ENCODE results near the gene DISC1. TPM values are rescaled to one million over a fixed set of nuclear protein-coding genes. Genes with fewer than 3 reads are reported as not detected.

Gene DISC1
- total RNA-seq, 1 experiment from 2014 or later = 1.8 TPM

DNA sequence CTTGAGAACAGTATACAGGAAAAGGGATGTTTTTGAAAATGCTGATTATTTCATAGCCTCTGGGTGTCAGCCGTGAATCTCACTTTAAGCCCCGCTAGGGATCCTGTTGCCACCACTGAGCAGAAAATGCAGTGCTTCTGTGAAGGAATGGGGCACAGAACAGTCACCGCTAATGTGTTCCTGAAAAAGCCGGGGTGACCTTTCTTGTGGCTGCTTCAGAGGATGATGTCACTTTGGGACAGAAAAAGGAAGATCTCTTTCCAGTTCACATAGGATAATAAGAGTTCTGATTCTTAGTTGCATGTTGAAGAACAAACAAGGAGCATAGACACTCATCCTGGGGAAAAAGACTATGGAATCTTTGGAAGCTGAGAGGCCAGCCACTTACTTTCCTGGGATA lies 349.6 kb downstream of the DISC1 start:
- intact Hi-C loops (cut with micrococcal nuclease) = no loop called here
- ChIA-PET POLR2A (no interaction called here), CTCF (no interaction called here), RAD21 (ENCODE audit: low non-redundant PET in 1 of 2, low total read pairs in 2 of 2, uncharacterized antibody in 2 of 2, unreplicated experiment in 2 of 2) (no interaction called here)
- no peak overlapping the region for H3K27ac ChIP-seq (ENCODE audit: low read depth, low read length)
- DNase-seq (ENCODE audit: low read depth, low spot score) = no peak
- no peaks in the 10 kb centered on the region for H3K36me3 ChIP-seq (ENCODE audit: control insufficient read depth in 1 of 2, insufficient read depth in 2 of 2, low read length in 2 of 2)
- H4K20me1 ChIP-seq (ENCODE audit: insufficient read depth) = no peaks in the 10 kb centered on the region
- no peaks in the 10 kb centered on the region for H3K9me2 ChIP-seq (ENCODE audit: insufficient read depth)
- H3K4me2 ChIP-seq (ENCODE audit: low read length) = no peak overlapping the region
- no peak for ATAC-seq
- no peak for TF ChIP-seq EZH2phosphoT487 (IDR thresholded peaks at IDR 0.05; ENCODE audit: borderline replicate concordance)
- no peak for TF ChIP-seq SRF (IDR thresholded peaks at IDR 0.05; ENCODE audit: low read depth)
- no peak for TF ChIP-seq ZNF274 (IDR thresholded peaks at IDR 0.05; ENCODE audit: low read depth, low read length)
- TF ChIP-seq, protein P1, sequence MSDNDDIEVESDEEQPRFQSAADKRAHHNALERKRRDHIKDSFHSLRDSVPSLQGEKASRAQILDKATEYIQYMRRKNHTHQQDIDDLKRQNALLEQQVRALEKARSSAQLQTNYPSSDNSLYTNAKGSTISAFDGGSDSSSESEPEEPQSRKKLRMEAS (IDR thresholded peaks at IDR 0.05) = no peak
- no peak for TF ChIP-seq EZH2 (IDR thresholded peaks at IDR 0.05)
- TF ChIP-seq SP1 (IDR thresholded peaks at IDR 0.05; ENCODE audit: low read depth) = no peak
- TF ChIP-seq, protein P2, sequence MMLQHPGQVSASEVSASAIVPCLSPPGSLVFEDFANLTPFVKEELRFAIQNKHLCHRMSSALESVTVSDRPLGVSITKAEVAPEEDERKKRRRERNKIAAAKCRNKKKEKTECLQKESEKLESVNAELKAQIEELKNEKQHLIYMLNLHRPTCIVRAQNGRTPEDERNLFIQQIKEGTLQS (IDR thresholded peaks at IDR 0.05) = no peak
- no peak for TF ChIP-seq CEBPB (IDR thresholded peaks at IDR 0.05; ENCODE audit: low read depth)
- no peak for TF ChIP-seq SIN3A (IDR thresholded peaks at IDR 0.05; ENCODE audit: low read depth)
- no peak overlapping the region for H3K9ac ChIP-seq (ENCODE audit: low read length)
- no peak overlapping the region for H2AFZ ChIP-seq (ENCODE audit: low read depth, low read length, poor library complexity, severe bottlenecking)
- no peak overlapping the region for H3K4me3 ChIP-seq (replicated peaks in 1 of 2; ENCODE audit: low read depth in 1 of 2, low read length in 2 of 2)
- no peaks in the 10 kb centered on the region for H3K79me2 ChIP-seq (ENCODE audit: insufficient read depth, low read length)
- H3K9me3 ChIP-seq (ENCODE audit: control insufficient read depth in 1 of 2, insufficient read depth in 1 of 2, low read depth in 1 of 2, low read length in 2 of 2) = no peaks in the 10 kb centered on the region
- H3K4me1 ChIP-seq (ENCODE audit: control insufficient read depth in 1 of 2, insufficient read depth in 2 of 2, low read length in 2 of 2) = no peaks in the 10 kb centered on the region
- no peaks in the 10 kb centered on the region for H3K27me3 ChIP-seq (ENCODE audit: insufficient read depth, low read length)
- BruUV-seq (replicated peaks) = no TSS peak

DNA sequence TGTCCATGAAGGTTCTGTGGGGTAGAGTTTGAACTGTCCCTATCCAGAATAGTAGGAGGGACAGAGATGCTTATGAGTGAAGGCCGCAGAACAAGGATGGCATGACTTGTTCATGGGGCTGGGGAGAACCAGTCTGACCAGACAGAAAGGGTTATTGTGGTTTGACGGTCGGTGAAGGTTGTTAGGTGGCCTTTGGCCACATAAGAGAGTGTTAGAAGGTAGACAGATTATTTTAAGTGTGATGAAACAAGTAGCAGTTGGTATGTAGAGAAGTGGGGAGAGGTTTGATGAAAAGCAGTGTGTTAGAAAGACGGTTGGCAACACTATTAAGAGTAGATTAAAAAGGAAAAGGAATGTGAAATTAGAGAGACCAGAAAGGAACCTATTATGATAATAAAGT lies 355.1 kb downstream of the DISC1 start:
- DNase-seq (ENCODE audit: low read depth, low spot score) = no peak
- Histone ChIP-seq H3K27me3 (ENCODE audit: insufficient read depth, low read length) (no peaks in the 10 kb centered on the region), H2AFZ (ENCODE audit: low read depth, low read length, poor library complexity, severe bottlenecking) (no peak overlapping the region), H3K9me2 (ENCODE audit: insufficient read depth) (no peaks in the 10 kb centered on the region), H3K4me1 (ENCODE audit: control insufficient read depth in 1 of 2, insufficient read depth in 2 of 2, low read length in 2 of 2) (peaks cover 0 to 6% of the 10 kb centered on the region in 2 experiments; a peak in 2 of 4 replicates), H3K9me3 (ENCODE audit: control insufficient read depth in 1 of 2, insufficient read depth in 1 of 2, low read depth in 1 of 2, low read length in 2 of 2) (no peaks in the 10 kb centered on the region), H3K36me3 (ENCODE audit: control insufficient read depth in 1 of 2, insufficient read depth in 2 of 2, low read length in 2 of 2) (no peaks in the 10 kb centered on the region), H3K27ac (ENCODE audit: low read depth, low read length) (no peak overlapping the region), H3K79me2 (ENCODE audit: insufficient read depth, low read length) (no peaks in the 10 kb centered on the region), H3K4me2 (ENCODE audit: low read length) (no peak overlapping the region), H3K9ac (ENCODE audit: low read length) (no peak overlapping the region), H3K4me3 (replicated peaks in 1 of 2; ENCODE audit: low read depth in 1 of 2, low read length in 2 of 2) (no peak overlapping the region), H4K20me1 (ENCODE audit: insufficient read depth) (no peaks in the 10 kb centered on the region)
- TF ChIP-seq JUND (IDR thresholded peaks at IDR 0.05) = no peak
- TF ChIP-seq TCF7L2 (IDR thresholded peaks at IDR 0.05; ENCODE audit: borderline replicate concordance, extremely low read depth, insufficient read depth, insufficient read length) = no peak
- no peak for TF ChIP-seq ZFX (IDR thresholded peaks at IDR 0.05)
- TF ChIP-seq, protein P3, sequence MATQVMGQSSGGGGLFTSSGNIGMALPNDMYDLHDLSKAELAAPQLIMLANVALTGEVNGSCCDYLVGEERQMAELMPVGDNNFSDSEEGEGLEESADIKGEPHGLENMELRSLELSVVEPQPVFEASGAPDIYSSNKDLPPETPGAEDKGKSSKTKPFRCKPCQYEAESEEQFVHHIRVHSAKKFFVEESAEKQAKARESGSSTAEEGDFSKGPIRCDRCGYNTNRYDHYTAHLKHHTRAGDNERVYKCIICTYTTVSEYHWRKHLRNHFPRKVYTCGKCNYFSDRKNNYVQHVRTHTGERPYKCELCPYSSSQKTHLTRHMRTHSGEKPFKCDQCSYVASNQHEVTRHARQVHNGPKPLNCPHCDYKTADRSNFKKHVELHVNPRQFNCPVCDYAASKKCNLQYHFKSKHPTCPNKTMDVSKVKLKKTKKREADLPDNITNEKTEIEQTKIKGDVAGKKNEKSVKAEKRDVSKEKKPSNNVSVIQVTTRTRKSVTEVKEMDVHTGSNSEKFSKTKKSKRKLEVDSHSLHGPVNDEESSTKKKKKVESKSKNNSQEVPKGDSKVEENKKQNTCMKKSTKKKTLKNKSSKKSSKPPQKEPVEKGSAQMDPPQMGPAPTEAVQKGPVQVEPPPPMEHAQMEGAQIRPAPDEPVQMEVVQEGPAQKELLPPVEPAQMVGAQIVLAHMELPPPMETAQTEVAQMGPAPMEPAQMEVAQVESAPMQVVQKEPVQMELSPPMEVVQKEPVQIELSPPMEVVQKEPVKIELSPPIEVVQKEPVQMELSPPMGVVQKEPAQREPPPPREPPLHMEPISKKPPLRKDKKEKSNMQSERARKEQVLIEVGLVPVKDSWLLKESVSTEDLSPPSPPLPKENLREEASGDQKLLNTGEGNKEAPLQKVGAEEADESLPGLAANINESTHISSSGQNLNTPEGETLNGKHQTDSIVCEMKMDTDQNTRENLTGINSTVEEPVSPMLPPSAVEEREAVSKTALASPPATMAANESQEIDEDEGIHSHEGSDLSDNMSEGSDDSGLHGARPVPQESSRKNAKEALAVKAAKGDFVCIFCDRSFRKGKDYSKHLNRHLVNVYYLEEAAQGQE (IDR thresholded peaks at IDR 0.05; ENCODE audit: low read depth) = no peak
- TF ChIP-seq EGR1 (IDR thresholded peaks at IDR 0.05; ENCODE audit: low read depth) = no peak
- no peak for TF ChIP-seq ELF1 (IDR thresholded peaks at IDR 0.05; ENCODE audit: borderline replicate concordance, low read depth)
- no peak for TF ChIP-seq POLR2AphosphoS5 (IDR thresholded peaks at IDR 0.05; ENCODE audit: low read depth, low read length)
- TF ChIP-seq, protein P4, sequence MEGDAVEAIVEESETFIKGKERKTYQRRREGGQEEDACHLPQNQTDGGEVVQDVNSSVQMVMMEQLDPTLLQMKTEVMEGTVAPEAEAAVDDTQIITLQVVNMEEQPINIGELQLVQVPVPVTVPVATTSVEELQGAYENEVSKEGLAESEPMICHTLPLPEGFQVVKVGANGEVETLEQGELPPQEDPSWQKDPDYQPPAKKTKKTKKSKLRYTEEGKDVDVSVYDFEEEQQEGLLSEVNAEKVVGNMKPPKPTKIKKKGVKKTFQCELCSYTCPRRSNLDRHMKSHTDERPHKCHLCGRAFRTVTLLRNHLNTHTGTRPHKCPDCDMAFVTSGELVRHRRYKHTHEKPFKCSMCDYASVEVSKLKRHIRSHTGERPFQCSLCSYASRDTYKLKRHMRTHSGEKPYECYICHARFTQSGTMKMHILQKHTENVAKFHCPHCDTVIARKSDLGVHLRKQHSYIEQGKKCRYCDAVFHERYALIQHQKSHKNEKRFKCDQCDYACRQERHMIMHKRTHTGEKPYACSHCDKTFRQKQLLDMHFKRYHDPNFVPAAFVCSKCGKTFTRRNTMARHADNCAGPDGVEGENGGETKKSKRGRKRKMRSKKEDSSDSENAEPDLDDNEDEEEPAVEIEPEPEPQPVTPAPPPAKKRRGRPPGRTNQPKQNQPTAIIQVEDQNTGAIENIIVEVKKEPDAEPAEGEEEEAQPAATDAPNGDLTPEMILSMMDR (IDR thresholded peaks at IDR 0.05 in 2 of 3, conservative IDR thresholded peaks at IDR 0.05 in 1 of 3; ENCODE audit: borderline replicate concordance in 1 of 3, insufficient read depth in 1 of 3, low read depth in 2 of 3, low read length in 2 of 3) = no peak
- TF ChIP-seq ZNF274 (IDR thresholded peaks at IDR 0.05; ENCODE audit: low read depth, low read length) = no peak
- no peak for TF ChIP-seq EZH2phosphoT487 (IDR thresholded peaks at IDR 0.05; ENCODE audit: borderline replicate concordance)
- CTCF ChIA-PET = no interaction called here
- BruUV-seq (replicated peaks) = no TSS peak
- RAD21 ChIA-PET (ENCODE audit: low non-redundant PET in 1 of 2, low total read pairs in 2 of 2, uncharacterized antibody in 2 of 2, unreplicated experiment in 2 of 2) = no interaction called here
- POLR2A ChIA-PET = no interaction called here
- no peak for ATAC-seq
- intact Hi-C loops (cut with micrococcal nuclease) = no loop called here
